Fibroblast of the conjunctiva (primary cell): ENCODE results near the gene SLC39A13.

Source experiments
- DNase-seq: peaks from one replicate; pipeline ENCODE4 v3.0.0-alpha.2; 2010; ENCODE audit warnings: low read depth

SLC39A13 gene

DNA sequence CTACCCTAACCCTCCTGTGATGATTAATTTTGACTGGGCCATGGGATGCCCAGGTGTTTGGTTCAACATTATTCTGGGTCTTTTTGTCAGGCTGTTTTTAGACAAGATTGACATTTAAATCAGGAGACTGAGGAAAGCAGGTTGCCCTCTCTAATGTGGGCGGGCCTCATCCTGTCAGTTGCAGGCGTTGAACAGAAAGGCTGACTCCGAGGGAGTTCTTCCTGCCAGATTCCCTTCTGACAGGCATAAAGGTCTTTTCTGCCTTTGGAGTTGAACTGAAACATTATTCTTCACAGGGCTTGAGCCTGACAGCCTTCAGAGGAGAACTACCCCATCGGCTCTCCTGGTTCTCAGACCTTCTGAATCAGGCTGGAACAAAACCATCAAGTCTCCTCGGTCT is 22.1 kb downstream of the SLC39A13 start:
- DNase-seq, result no peak

DNA sequence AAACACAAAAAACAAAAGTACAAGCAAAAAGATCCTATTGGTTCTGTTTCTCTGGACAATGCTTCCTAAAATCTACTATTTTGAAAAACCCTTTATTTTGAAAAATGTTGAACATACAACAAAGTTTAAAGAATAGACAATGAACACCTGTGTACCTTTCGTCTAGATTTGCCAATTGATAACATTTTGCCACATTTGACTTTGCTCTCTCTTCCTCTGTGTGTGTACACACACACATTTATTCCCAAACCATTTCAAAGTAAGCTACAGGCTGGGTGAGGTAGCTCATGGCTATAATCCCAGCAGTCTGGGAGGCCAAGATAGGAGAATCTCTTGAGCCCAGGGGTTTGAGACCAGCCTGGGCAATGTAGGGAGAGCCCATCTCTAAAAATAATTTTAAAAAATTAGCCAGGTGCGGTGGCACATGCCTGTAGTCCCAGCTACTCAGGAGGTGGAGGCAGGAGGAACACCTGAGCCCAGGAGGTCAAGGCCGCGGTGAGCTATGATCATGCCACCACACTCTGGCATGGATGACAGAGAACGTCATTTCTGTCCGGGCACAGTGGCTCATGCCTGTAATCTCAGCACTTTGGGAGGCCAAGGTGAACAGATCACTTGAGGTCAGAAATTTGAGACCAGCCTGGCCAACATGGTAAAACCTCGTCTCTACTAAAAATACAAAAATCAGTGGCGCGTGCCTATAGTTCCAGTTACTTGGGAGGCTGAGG is 23.1 kb downstream of the SLC39A13 start:
- DNase-seq, result no peak

DNA sequence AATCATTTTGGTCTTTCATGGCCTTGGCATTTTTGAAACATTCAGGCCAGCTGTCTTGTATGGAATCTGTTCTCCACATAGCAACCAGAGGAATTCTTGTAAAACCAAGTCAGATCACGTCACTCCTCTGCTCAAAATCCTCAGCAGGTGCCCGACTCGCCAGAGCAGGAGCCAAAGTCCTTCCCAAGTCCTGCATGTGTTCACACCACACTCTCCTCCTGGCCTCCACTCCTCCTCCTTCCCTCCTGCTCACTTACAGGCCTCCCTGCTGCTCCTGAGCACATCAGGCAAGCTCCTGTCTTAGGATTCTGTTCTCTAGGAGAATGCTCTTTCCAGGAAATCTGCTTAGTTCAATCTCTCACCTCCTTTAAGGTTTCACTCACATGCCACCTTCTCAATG is 24.8 kb downstream of the SLC39A13 start:
- no peak for DNase-seq

DNA sequence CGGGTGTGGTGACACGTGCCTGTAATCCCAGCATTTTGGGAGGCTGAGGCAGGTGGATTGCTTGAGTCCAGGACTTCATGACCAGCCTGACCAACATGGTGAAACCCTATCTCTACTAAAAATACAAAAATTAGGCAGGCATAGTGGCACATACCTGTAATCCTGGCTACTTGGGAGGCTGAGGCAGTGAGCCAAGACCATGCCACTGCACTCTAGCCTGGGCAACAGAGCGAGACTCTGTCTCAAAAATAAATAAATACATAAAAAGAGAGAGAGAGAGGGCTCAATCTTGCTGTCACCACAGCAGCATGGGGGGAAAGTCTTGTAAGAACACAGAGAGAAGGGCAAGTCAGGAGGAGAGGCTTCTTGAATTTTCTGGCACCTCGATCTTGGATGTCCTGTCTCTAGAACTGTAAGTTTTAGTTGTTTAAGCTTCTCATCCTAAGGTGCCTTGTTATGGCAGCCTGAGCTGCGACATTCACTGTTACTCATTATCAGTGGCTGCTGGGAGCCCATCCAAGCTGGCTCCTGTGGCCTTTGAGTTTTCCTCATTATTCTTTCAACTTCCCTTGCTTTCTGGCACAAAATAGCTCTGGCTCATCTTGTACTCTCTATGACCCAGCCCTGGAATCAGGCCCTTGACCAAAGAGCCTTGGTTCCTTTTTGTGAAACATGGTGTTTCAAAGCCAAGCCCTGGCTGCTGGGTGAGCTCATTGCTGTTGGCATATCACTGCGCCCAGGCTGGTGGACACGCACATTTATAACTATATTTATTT is 25.8 kb downstream of the SLC39A13 start:
- DNase-seq, result no peak

DNA sequence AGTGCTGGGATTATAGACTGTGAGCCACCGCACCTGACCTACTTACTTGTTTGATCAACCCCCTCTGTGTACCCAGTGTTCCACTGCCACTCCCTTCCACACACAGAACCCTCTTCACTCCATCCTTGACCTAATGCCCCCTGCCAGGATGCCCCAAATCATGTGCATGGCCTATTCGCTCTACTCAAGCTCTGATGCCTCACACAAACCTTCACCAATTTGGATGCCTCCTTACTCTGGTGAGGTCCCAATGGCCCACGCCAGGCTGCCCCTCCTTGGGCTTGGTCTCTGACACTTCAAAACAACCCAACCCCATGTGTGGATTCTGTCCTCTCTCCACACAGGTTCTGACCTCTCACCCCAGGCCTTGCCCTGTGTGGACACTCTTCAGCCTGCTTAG is 27.3 kb downstream of the SLC39A13 start:
- no peak for DNase-seq

DNA sequence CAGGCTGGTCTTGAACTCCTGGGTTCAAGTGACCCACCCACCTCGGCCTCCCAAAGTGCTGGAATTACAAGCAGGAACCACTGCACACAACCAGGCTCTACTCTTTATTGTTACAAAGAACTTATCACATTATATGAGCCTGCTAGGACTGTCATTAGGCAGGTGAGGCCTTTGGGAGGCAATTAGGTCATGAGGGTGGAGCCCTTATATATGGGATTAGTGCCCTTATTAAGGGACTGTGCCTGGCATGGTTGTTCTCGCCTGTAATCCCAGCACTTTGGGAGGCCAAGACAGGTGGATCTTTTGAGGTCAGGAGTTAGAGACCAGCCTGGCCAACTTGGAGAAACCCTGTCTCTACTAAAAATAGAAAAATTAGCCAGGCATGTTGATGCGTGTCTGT is 28.3 kb downstream of the SLC39A13 start:
- no peak for DNase-seq

DNA sequence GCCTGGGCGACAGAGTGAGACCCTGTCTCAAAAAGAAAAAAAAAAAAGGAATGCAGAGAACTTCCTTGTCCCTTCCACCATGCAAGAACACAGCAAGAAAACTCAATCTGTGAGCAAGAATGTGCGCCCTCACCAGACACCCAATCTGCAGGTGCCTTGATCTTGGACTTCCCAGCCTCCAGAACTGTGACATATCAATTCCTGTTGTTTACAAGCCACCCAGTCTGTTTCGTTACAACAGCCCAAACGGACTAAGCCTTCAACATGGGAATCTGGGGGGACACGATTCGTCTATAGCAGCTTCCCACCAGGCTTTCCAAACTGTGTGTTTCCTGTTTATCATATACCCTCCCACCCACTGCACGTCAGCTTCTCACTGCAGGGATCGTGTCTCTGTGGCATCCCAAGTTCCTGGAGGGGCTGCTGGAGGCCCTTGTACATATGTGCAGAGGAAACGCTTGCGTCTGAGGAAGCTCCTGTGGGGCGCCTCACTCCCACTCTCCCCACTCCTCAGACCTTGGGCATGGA is 28.9 kb downstream of the SLC39A13 start:
- DNase-seq, result no peak

DNA sequence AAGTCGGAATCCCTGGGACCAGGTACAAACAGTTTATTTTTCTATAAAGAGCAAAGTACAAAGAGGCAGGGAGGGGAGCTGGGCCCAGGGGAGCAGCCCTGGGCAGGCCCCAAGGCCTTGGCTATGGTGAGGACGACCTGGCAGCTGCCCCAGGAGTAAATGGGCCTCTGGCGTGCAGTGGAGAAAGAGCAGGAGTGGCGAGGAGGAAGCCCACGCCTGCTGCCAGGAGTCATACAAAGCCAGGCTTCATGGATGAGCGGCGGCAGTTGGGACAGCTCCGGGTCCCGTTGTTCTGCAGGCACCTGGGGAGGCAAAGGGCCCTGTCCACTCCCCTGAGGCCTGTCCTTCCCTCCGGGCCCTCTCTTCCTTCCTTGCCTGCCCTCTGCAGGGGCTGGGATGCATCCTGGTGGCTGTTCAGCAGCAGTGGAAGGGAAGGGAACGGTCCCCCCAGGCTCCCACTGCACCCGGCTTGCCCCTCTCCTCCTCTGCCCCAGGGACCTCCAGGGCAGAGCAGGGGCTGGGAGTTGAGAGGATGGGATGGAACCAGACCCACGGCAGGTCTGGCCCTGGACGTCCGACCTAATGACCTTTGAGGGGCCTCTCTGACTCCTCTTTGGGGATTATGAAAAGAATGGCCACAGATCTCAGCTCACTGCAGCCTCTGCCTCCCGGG is 29.5 kb downstream of the SLC39A13 start:
- DNase-seq, result no peak

DNA sequence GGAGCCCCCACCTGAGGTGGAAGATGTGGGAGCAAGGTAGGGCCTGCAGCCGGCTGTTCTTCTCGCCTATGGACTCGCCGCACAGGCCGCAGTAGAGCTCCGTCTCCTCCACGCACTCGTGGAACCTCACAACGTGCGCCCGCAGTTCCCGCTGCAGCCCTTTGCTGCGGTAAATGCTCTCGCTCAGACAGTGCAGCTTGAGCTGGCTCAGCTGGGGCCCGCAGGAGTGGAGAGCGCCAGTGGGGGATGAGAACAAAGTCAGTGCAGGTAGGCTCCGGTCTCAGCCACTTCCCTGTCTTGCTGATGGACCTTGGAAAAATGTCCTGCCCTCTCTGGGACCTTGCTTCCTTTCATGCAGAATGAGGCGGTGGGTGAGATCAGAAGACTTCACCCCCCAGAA is 30.3 kb downstream of the SLC39A13 start:
- DNase-seq, result no peak

DNA sequence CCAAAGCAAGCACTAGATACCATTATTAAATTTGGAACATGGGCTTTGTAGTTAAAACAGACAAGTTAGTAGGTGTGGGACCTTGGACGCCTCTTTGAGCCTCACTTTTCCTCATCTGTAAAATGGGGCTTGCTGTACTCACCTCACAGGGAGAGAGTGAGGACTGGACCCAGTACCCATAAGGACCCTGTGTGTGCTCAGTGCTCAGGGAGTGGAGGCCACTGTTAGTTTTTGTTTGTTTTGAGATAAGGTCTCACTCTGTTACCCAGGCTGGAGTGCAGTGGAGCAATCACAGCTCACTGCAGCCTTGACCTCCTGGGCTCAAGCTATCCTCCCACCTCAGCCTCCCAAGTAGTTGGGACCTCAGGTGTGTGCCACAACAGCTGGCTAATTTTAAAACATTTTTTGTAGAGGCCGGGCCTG is 31.7 kb downstream of the SLC39A13 start:
- DNase-seq, result no peak

DNA sequence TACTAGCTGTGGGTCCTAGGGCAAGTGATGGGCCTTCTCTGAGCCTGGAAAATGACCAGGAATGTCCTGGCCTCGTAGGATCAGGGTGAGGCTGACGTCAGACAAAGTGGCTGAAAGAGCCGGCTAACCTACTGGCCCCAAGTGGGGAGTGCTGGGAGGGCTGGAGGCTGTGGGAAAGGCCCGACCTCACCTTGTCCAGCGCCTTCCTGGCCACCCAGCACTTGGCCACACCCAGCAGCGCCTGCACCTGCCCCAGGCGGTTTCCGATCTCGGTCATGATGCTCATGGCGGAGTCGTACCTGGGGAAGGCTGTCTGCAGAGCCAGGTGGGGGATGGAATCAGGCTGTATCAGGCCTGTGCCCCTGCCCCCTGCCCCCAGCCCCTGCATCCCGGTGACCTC is 33.0 kb downstream of the SLC39A13 start:
- no peak for DNase-seq

DNA sequence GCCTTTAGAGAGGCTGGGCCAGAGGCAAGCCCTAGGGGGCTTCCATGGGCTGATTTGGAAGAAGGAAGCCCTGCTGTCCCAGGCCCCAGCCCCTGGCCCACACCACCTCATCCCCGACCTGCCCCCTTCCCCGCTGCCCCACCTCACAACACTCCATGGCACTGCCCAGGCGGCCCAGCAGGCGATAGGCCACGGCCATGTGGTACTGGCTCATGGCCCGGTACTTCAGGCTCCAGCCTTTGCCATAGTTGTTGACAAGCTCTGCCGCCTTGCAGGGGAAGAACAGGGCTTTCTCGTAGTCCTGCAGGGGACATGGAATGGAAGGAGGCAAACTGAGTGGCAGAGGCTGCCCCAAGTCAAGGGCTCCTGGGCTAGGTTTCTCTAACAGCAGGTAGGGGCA is 34.1 kb downstream of the SLC39A13 start:
- DNase-seq, result no peak

DNA sequence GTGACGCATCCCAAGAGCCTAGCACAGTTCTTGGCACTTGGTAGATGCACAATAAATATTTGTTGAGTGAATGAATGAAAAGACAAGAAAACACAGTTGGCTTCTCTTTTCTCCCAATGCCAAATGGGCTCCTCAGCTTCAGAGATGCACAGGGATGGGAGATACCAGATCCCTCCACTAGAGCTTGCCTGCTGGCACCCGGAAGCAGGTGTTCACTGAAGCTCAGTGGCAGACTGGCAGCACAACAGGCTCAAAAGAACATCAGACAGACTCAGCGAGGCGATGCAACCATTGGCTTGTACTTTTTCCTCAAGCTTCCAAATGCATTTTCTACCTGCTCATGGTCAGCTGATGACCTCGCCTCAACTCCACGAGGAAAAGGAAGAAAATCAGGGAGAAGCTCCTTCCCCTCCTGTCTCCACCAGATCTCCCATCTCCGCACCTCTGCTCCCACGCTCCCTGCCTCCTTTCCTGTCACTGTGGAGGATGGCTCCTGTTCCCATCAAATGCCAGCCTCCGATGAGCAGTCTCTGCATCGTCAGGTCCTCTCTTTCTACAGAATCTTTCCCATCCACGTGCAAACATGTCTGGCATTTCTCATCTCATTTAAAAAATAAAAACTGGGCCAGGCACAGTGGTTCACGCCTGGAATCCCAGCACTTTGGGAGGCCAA is 34.8 kb downstream of the SLC39A13 start:
- no peak for DNase-seq

DNA sequence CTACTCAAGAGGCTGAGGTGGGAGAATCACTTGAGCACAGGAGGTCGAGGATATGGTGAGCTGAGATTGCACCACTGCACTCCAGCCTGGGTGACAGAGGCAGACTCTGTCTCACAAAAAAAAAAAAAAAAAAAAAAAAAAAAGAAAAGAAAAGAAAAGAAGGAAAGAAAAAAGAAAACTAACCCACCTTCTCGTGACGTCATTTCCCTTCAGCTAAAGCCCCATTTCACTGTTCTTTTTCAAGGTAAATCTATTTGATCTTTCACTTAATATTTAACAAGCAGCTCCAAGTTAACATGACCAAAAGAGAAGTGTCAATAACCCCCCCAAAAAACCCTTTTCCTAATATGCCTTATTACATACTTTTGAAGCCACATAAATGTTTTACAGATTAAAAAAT is 35.4 kb downstream of the SLC39A13 start:
- no peak for DNase-seq

DNA sequence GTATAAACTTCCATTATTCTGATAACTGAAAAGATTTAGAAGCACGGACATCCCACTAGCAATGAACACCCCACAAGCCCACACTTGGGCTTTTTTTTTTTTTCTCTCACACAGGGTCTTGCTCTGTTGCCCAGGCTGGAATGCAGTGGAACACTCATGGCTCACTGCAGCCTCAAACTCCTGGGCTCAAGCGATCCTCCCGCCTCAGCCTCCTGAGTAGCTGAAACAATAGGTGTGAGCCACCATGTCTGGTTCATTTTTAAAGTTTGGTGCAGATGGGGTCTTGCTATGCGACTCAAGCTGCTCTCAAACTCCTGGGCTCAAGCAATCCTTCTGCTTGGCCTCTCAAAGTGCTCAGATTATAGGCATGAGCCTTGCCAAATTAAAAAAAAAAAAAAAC is 37.5 kb downstream of the SLC39A13 start:
- no peak for DNase-seq

DNA sequence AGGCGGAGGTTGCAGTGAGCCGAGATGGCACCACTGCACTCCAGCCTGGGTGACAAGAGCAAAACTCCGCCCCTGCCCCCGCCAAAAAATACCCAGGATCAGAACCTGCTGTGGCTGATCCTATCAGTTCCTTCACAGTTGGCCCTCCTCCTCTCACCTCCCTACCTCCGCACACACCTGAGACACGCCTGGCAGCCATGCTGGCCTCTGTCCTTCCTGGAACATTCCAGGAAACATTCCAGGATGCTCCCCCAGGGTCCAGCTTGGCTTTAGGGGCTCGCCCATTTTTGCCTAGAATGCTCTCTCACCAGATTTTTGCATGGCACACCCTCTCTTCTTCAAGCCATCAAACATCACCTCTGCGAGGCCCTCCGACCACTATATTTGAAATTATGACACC is 38.4 kb downstream of the SLC39A13 start:
- DNase-seq, result no peak

DNA sequence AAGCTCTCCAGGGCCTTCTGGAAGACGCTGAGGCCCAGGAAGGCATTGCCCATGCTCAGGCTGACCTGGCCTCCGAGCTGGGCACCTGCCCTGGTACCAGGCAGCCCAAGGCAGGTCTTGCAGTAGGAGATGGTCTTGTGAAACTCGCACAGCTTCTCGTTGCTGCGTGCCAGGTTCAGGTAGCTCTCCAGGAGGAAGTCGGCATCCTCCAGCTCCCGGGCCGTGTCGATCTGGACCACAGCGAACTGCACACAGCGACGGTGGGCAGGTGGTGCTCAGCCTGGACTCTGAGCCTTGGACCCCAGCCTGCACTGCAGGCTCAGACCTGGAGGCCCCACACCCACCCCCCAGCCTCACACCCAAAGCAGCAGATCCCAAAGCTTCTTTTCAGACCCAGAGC is 39.5 kb downstream of the SLC39A13 start:
- no peak for DNase-seq

DNA sequence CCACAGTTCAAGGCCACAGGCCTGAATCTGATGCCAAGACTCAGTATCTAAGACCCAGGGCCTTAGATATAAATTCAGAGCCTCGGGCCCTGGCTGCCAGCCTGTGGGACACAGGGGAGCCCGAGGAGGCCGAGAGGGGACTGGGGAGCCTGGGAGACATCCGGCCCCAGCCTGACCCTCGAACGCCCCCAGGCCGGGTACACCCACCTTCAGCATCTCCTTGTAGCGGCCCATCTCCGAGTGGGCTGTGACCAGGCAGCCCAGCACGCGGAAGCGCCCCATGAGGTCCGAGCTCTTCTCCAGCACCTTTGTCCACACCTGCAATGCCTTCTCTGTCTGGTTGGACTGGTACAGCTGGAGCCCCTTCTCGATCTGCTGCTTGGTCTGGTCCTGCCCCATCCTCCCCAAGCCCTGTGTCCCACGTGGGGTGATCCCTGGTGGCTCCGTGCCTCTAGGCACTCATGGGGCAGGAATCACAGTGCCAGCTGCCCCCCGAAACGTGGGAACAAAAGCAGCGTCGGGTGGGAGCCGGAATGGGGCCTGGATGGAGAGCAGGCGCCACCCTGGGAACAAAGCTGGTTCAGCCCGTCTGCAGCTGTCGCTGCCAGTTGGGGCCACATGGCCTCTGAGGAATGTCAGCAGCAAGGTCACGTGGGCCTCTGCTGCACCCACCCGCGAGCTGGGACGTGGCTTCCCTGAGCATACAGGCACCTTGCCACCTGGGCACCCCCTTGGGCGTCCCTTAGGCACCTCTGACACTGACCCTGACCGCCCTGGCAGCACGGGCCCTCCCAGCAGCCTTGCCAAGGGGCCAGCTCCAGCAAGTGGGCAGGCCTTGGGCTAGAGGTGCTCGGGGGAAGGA is 40.4 kb downstream of the SLC39A13 start, which contains the start of gene RAPSN:
Gene RAPSN (minus strand): TSS at position 571 of the 862 bp plus-strand sequence. CDS start 172 bp downstream, at position 399.
- DNase-seq, result no peak

DNA sequence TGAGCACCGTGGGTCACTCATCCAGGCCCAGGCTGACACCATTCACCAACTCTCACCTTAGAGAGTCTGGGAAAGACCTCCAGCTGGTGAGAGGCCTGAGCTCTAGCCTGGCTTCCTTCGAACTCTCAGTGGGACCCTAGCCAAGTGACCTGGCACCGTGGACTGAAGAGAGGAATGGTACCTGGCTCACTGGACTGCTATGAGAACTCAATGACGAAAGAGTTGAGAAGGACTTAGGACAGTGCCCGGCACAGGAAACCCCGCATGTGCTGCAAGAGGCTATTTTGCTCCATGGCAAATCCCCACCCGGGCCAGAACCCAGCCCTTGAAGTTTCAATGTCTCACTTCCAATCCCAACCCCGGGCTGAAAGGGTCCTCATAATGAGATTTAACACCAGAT is 41.2 kb downstream of the SLC39A13 start:
- DNase-seq, result no peak

DNA sequence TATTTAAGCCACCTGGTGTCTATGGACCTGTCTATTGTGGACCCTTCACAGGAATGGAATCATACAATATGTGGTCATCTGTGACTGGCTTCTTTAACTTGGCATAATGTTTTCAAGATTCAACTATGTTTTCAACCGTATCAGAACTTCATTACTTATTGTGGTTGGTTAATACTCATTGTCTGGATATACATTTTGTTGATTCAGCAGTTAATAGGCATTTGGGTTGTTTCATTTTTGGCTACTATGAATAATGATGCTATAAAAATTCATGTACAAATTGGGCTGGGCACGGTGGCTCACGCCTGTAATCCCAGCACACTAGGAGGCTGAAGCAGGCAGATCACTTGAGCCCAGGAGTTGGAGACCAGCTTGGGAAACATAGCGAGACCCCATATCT is 43.0 kb downstream of the SLC39A13 start:
- DNase-seq, result no peak

DNA sequence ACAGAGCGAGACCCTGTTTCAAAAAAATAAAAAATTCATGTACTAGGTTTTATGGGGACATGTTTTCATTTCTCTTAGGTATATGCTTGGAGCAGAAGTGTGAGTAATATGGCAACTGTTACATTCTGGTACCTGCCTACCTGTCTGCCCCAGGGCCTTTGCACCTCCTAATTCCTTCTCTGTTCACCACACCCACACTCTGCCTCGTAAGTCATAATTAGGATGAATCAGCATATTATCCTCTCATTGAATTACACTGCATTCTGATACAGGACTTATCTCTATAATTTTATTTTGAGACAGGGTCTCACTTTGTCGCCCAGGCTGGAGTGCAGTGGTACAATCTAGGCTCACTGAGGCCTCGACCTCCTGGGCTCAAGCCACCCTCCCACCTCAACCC is 43.6 kb downstream of the SLC39A13 start:
- no peak for DNase-seq
